Choroid plexus epithelial cell (primary cell): ENCODE results near the gene STPG3.
A peak's percentile ranks its signal among the peaks of the same experiment; 100 is the strongest.

Experiments
- DNase-seq: peaks from one replicate; pipeline ENCODE4 v3.0.0-alpha.2; 2010; ENCODE audit warnings: low read depth
- H3K4me3 ChIP-seq: 2 replicates; pipeline ENCODE4 v1.5.1; 2011; ENCODE audit warnings: low read depth, mild to moderate bottlenecking, control low read depth, low read length, moderate library complexity
- CTCF ChIP-seq: conservative IDR thresholded peaks from 2 replicates; pipeline ENCODE4 v1.5.1; 2011; ENCODE audit warnings: low read depth, mild to moderate bottlenecking, control low read depth, inconsistent platforms, low read length, moderate library complexity

STPG3 gene

DNA sequence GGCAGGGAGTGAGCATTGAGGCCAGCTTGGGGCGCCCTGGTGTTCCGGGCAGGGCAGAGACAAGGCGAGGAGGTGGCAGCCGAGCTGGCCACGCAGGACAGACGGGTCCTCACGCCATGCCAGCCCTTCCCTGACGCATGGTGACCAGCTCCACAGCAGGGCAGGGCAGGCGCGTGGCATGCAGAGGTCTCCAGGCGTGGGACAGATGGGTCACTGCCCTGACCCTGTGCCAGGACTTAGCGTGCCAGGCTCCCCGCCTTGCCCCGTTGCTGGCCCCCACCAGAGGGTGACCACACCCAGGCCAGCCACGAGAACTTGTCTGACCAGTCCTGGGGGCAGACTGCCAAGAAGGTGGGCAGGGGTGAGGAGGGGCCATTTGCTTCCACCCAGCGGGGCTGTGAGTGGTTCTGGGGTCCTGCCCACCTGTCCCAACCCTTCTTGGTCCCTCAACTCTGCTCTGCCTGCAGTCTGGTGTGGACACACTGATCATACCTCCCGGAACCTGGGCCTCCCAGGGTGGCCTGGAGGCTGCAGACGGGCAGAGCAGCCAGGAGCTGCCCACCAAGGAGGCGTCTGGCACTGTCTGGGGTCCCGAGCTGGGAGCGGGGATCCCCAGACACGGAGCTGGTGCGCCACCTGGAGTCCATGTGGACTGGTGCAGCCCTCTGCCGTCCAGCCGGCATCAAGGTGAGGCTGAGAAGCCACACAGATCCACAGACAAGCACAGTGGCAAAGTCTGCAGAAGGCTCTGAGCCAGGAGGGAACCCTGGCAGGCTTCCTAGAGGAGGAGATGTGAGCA is 23.8 kb upstream of the STPG3 start, which contains the start of gene RNF224:
TSS of gene RNF224 (plus strand) at position 449 of the 799 bp plus-strand sequence. CDS start 834 bp downstream, outside the sequence.
- H3K4me3 ChIP-seq = no peak within 1 kb of the TSS
- TF ChIP-seq CTCF = peak; percentile 89
- DNase-seq = peak; percentile 78

GRCh38 chr9:137227853-137228505 is 23.1 kb upstream of the STPG3 start:
- DNase-seq = no peak
- no peak overlapping the region for H3K4me3 ChIP-seq

GRCh38 chr9:137228506-137228967 is 22.5 kb upstream of the STPG3 start:
- no peak overlapping the region for H3K4me3 ChIP-seq
- no peak for DNase-seq
- TF ChIP-seq CTCF = no peak

More at GRCh38 chr9:137227853-137228505, 23.1 kb upstream of the STPG3 start:
- no peak for TF ChIP-seq CTCF

DNA sequence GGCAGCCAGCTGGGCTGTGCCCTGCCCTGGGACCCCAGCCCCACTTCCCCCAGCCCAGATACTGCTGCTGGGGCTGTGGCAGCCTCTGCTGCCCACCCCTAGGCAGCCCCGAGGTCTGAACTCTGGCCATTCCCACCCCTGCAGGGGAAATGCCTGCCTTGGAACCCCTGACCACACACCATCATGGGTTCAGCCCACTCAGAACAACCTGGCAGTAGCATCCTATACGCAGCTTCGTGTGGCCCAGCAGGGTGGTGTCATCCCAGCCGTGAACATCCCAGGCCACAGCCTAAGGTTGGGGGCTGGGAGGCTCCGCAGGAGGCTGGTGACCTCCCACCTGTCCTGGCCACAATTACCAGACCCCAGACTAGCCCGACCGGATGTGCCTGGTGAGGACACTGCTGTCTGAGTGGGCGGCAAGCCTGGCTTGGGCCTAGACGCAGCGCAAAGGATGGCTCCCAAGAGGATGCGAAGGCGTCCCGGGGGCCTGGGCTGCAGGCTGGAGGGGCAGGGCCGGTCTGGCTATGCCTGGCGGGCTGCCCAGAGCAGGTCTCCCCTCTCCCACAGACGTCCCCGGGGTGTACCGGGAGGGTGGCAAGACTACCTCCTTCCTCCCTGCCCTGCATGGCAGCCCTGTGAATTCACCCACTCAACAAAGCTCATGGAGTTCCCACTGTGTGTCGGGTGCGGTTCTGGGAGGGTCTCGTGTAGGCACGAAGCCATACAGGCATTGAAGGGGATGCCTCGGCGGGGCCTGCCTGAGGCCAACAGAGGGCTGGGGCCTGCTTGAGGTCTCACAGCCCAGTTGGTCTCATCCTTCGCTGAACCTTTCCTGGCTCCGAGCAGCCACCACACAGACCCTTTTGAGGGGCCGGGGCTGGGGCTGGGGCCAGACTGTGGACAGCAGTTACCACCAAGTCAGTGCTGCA is 21.9 kb upstream of the STPG3 start:
- DNase-seq = no peak
- TF ChIP-seq CTCF = no peak
- H3K4me3 ChIP-seq = no peak overlapping the region

DNA sequence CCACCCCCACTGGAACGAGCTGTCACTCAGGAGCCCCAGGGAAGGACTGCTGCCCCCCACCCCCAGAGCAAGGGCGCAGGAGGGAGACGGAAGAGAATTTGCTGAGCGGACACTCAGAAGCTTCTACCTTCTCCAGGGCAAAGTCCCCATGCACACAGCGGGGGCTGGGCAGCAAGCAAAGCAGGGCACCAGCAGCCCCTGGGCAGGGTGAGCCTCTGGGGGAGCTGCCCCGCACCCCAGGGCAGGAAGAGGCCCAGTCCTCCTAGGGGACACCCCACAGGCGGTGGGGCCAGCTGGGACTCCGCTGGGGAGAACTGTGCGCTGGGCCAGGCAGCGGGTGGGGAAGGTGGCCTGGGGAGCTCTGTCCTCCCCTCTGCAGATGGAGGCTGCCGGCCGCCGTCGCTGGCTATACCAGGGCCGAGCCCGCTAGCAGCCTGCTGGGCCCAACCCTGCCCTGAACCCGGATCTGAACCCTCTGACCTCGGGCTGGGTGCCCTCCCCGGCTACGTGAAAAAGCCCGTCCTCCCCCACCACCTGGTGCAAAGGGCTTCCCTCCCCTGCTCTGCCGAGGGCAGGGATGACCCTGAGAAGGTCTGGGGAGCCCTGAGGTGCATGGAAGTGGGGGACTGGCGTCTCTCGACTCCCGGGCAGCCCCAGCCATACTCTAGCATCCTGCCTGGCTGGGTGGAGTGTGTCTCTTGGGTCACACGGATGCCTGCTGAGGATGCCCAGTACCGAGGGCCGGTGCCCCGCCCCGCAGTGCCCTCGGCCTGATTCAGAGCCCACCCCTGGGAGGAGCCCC is 21.0 kb upstream of the STPG3 start:
- no peak for TF ChIP-seq CTCF

More for the DNA sequence above, 21.0 kb upstream of the STPG3 start:
- H3K4me3 ChIP-seq = no peak overlapping the region
- DNase-seq = no peak
